DND-41 (cell line): ENCODE data around the gene MMP2.

Experiments
- EZH2 ChIP-seq: IDR thresholded peaks from 3 replicates; pipeline ENCODE4 v1.6.1; 2012; ENCODE audit warnings: borderline replicate concordance, low read depth, mild to moderate bottlenecking, moderate library complexity, low read length, inconsistent platforms; ENCODE audit not compliant: severe bottlenecking
- TF ChIP-seq, protein P1 (sequence below): IDR thresholded peaks from 2 replicates; pipeline ENCODE4 v1.5.1; 2012; ENCODE audit warnings: borderline replicate concordance, low read length, moderate library complexity, mild to moderate bottlenecking; ENCODE audit not compliant: poor library complexity, severe bottlenecking; ENCODE audit errors: extremely low read depth

DNA sequence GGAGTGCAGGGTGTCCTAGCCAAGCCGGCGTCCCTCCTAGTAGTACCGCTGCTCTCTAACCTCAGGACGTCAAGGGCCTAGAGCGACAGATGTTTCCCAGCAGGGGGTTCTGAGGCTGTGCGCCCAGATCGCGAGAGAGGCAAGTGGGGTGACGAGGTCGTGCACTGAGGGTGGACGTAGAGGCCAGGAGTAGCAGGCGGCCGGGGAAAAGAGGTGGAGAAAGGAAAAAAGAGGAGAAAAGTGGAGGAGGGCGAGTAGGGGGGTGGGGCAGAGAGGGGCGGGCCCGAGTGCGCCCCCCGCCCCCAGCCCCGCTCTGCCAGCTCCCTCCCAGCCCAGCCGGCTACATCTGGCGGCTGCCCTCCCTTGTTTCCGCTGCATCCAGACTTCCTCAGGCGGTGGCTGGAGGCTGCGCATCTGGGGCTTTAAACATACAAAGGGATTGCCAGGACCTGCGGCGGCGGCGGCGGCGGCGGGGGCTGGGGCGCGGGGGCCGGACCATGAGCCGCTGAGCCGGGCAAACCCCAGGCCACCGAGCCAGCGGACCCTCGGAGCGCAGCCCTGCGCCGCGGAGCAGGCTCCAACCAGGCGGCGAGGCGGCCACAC, at the start of gene MMP2:
- TF ChIP-seq, protein P1, sequence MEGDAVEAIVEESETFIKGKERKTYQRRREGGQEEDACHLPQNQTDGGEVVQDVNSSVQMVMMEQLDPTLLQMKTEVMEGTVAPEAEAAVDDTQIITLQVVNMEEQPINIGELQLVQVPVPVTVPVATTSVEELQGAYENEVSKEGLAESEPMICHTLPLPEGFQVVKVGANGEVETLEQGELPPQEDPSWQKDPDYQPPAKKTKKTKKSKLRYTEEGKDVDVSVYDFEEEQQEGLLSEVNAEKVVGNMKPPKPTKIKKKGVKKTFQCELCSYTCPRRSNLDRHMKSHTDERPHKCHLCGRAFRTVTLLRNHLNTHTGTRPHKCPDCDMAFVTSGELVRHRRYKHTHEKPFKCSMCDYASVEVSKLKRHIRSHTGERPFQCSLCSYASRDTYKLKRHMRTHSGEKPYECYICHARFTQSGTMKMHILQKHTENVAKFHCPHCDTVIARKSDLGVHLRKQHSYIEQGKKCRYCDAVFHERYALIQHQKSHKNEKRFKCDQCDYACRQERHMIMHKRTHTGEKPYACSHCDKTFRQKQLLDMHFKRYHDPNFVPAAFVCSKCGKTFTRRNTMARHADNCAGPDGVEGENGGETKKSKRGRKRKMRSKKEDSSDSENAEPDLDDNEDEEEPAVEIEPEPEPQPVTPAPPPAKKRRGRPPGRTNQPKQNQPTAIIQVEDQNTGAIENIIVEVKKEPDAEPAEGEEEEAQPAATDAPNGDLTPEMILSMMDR: no peak
- TF ChIP-seq EZH2: no peak
